Measurements from ENCODE around the gene TMED5.

TMED5 gene

DNA sequence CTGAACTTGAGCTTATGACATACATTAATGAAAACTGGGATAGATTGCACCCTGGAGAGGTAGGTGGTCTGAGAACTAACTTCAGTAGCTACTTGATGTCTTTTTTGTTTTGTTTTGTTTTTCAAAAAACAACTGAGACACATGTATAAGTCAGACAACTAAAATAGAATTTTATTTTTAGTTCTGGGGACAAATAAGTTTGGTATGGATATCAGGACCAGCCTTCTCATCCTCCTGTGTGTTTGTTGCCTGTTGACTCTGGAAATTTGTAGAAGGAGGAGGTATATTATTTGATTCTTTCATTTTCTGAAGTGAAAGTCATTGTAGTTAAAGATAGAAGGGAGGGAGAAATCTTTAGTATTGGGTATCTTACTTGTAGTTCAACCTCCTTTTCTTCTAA, 59.6 kb downstream of the TMED5 start:
- peak; percentile 8 for FAIRE-seq

DNA sequence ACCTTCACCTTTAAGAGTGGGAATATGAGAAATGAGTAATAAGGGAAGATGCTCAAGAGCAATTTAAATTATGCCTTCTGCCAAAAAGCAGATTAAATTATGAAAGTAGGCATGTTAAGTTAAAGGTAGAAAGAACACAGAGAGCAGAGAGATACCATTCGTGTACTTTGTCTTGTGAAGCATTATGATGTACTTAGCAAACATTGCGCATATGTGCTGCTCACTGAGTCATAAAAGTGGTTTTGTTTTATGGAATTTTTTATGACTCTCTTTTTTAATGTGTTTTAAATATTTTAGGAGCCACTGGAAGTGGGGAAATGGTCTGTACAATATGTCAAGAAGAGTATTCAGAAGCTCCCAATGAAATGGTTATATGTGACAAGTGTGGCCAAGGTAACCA, 65.8 kb downstream of the TMED5 start:
- FAIRE-seq, result no peak

DNA sequence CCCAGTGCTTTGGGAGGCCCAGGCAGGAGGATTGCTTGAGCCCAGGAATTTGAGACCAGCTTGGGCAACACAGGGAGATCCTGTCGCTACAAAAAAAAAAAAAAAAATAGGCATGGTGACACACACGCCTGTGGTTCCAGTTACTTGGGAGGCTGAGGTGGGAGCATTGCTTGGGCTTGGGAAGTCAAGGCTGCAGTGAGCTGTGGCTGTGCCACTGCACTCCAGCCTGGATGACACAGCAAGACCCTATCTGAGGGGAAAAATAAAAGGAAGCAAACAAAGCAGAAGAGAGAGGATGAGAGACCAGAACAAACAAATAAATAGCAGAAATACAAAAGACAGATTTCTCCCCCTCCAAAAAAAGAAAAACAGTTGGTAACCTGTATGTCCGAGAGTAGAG, 67.1 kb downstream of the TMED5 start:
- no peak for FAIRE-seq

DNA sequence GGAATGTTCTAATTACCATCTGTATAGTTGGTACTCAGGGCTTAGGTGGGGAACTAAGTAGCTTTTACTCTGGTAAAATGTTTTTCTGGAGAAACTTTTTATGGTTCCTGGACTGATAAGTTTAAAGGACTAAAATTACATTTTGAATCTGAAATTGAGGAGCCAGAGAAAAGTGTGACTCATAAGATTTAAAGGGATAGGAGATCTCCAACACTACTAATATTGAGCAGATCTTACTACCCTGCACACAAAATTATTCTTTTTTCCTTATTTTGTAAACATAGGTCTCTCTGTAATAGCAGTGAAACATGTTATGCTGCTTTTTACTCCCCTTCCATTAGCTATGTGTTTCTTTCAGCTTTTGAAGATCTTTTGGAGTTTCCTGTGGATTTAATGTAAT, 68.7 kb downstream of the TMED5 start:
- no peak for FAIRE-seq

DNA sequence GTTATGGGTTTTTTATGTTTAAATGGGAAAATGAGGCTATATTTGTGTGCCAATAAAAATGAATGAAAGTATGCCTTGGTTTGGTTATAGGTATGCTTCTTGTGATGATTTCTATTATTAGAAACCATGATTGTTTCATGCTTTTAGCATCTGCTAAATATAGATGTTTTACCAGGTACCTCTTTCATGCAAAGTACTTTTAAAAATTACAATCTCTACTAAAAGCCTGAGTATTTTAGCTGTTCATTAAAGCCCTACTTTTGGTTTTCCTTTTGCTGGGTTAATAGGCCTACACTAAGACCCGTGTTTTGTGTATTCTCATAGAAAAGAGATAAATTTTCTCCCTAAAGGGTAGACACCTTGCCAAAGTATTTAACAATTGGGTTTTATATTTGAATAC, 69.1 kb downstream of the TMED5 start:
- no peak for FAIRE-seq

DNA sequence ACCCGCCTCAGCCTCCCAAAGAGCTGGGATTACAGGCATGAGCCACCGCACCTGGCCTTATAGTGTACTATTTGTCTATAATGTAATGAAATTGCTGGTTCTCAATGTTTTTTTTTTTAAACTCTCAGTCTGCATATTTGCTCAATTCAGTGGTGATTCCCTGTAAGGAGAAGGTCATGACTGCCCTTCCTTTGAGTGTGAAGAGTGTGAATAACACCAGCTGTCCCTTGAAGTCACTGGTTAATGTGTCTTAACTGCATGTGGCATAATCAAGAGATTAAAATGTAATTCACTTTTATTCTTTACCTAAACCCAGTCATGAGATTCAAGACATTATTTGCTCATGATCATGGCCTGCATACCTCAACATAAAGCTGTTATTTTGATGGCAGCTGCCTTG, 70.6 kb downstream of the TMED5 start:
- no peak for FAIRE-seq

DNA sequence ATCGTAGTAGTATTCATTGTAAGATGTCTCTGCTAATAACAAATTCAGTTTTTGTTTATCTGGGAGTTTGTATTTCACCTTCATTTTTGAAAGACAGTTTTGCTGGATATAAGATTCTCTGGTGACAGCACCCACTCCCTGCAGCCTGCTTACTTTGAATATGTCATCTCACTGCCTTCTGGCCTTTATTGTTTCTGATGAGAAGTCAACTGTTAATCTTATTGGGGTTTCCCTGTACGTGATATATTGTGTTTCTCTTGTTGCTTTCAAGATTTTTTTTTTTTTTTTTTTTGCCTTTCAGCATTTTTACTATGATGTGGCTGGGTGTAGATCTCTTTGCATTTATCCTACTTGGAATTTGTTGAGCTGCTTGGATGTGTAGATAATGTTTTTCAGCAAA, 71.9 kb downstream of the TMED5 start:
- FAIRE-seq, result no peak

DNA sequence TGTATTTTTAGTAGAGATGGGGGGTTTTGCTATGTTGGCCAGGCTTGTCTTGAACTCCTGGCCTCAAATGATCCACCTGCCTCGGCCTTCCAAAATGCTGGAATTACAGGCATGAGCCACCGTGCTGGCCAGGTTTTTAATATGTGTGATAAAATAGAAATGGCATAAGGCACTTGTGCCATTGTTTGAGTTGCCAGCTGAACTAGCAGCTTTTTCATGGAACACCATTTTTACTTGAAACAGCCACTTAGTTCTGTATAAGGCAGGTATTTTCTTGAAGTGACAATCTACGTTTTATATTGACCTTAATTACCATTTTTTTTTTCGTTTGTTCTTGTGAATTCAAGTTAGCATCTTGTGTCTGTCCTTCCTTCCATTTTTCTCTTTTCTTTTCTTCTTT, 72.8 kb downstream of the TMED5 start:
- FAIRE-seq, result no peak

DNA sequence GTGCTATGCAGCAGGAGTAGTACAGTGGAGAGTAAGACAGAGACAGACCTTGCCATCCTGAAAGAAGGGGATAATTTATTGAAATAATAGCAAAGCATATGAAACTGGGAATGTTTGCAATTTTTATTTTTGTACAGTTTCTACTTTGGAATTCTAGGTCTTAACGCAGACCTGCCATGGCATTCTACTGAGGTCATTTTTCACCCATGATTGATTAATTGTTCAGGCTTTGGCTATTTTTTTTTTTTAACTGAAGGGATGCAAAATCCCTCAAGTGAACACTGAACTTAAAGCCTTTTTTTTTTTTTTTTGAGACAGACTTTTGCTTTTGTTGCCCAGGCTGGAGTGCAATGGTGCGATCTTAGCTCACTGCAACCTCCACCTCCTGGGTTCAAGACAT, 74.0 kb downstream of the TMED5 start:
- FAIRE-seq, result no peak

DNA sequence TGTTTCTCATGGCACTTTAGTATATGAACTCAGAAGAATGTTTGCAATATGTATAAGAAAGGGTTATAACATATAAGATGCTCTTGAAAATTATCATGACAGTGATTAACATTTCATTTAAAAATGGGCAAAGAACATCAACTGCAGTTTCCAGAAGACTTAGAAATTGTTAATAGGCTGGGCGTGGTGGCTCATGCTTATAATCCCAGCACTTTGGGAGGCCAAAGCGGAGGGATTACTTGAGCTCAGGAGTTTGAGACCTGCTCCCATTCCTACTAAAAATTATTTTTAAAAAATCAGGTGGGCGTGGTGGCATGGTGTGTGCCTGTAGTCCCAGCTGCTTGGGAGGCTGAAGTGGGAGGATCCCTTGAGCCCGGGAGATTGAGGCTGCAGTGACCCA, 78.1 kb downstream of the TMED5 start:
- FAIRE-seq, result no peak

Data from G401.6 (cell line).